Gastroesophageal sphincter (tissue), 4 donors: ENCODE data around the gene SCGB1A1. TPM values are rescaled to one million over a fixed set of nuclear protein-coding genes. Genes with fewer than 3 reads are reported as not detected.

Source experiments
- ATAC-seq: fragments of 150-250 bp; one replicate; pipeline ENCODE4 v1.9.1; 2016; ENCODE audit warnings: mild to moderate bottlenecking, moderate library complexity
- H3K27ac ChIP-seq, 4 donors: fragments of 200-600 bp; sonication (generic) in 3 of 4; 1 replicate in 3 of 4; 2 replicates in 1 of 4; pipeline ENCODE4 v1.5.1; 2016 to 2019
- H3K27me3 ChIP-seq: fragments of 200-600 bp; sonication (generic); one replicate; pipeline ENCODE4 v1.5.1; 2019
- H3K36me3 ChIP-seq, 2 donors: fragments of 200-600 bp; sonication (generic); one replicate each; pipeline ENCODE4 v1.5.1; 2019; ENCODE audit warnings: control low read depth in 1 of 2
- H3K4me1 ChIP-seq, 3 donors: fragments of 200-600 bp; sonication (generic); 1 replicate in 2 of 3; 2 replicates in 1 of 3; pipeline ENCODE4 v1.5.1; 2016 to 2019; ENCODE audit warnings: control low read depth in 2 of 3
- H3K4me3 ChIP-seq, 2 donors: fragments of 200-600 bp; sonication (generic); one replicate each; pipeline ENCODE4 v1.5.1; 2019; ENCODE audit warnings: mild to moderate bottlenecking in 1 of 2, moderate library complexity in 1 of 2
- H3K9me3 ChIP-seq, 3 donors: fragments of 200-600 bp; sonication (generic); one replicate each; pipeline ENCODE4 v1.5.1; 2017 to 2019; ENCODE audit warnings: control low read depth in 2 of 3
- CTCF ChIP-seq, 4 experiments: fragments of 200-600 bp in 2 of 4; fragments of 450-650 bp in 2 of 4; sonication (generic) in 1 of 4; IDR thresholded peaks; one replicate each; pipeline ENCODE4 v1.5.1; 2017 to 2019; ENCODE audit warnings: antibody characterized with exemption in 4 of 4, mild to moderate bottlenecking in 2 of 4, moderate library complexity in 2 of 4
- EP300 ChIP-seq: sonication (generic); formaldehyde crosslinking; IDR thresholded peaks from one replicate; pipeline ENCODE4 v1.6.1; 2017; ENCODE audit warnings: antibody characterized with exemption, mild to moderate bottlenecking
- POLR2A ChIP-seq, 2 donors: fragments of 450-650 bp; IDR thresholded peaks; one replicate each; pipeline ENCODE4 v1.6.1; 2017; ENCODE audit warnings: antibody characterized with exemption in 2 of 2, mild to moderate bottlenecking in 2 of 2, moderate library complexity in 1 of 2
- POLR2AphosphoS5 ChIP-seq: sonication (generic); formaldehyde crosslinking; IDR thresholded peaks from one replicate; pipeline ENCODE4 v1.6.1; 2017; ENCODE audit warnings: antibody characterized with exemption
- WGBS, 2 donors: methylation state at CpG; one replicate each; pipeline ENCODE4 v1.1.5; 2018; ENCODE audit warnings: low coverage in 1 of 2; 5-methylcytosine and 5-hydroxymethylcytosine counted together
- total RNA-seq, 4 donors: library from RNA; depleted of rRNA; stranded (reverse); fragments of >200 nt; gene quantifications; one replicate each; pipeline ENCODE4 v1.1.0, GENCODE V29; 2016

The SCGB1A1 gene
- total RNA-seq, 4 donors from 2014 or later: not detected

DNA sequence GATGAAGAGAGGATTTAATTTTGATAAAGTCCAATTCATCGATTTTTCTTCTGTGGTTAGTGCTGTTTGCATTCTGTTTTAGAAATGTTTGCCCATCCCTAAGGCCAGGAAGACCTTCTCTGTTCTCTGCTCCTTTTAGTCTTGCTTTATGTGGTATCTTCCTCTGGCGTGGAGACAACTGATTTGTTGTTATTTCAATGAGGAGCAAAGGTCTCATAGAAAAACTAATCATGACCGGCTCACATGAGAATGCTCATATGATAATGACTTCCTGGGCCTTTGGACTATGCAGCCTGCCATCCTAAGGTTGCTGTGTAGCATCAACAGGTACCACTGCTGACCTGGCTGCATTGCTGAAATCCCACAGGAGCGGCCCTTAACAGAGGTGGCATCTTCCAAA is 19.8 kb downstream of the SCGB1A1 start:
- WGBS, 2 donors: 63 to 80% methylated on average over 3 to 4 of the region's 4 CpGs
- TF ChIP-seq EP300 (no peak), POLR2A (IDR thresholded peaks at IDR 0.05) (no peak), POLR2AphosphoS5 (no peak), CTCF (IDR thresholded peaks at IDR 0.05) (no peak)
- peaks cover 0 to 59% (median 30%) of the 10 kb centered on the region in 3 donors for H3K4me1 ChIP-seq
- no peak overlapping the region for H3K27ac ChIP-seq
- H3K4me3 ChIP-seq: no peak overlapping the region
- H3K9me3 ChIP-seq: no peaks in the 10 kb centered on the region
- no peaks in the 10 kb centered on the region for H3K36me3 ChIP-seq
- H3K27me3 ChIP-seq: no peaks in the 10 kb centered on the region
- ATAC-seq: no peak

- peaks cover 0 to 59% (median 32%) of the 10 kb centered on the region in 3 donors for H3K4me1 ChIP-seq
- 20 to 58% methylated on average over 1 to 11 of the region's 23 CpGs for WGBS, 2 donors
- no peak for TF ChIP-seq EP300
- no peak for TF ChIP-seq POLR2A (IDR thresholded peaks at IDR 0.05)
- peak; percentile 67 for TF ChIP-seq POLR2AphosphoS5
- peak in 2 of 4 experiments; percentile 21 to 27 for TF ChIP-seq CTCF (IDR thresholded peaks at IDR 0.05)
- no peaks in the 10 kb centered on the region for H3K36me3 ChIP-seq
- peak; percentile 35 for ATAC-seq
- no peaks in the 10 kb centered on the region for H3K9me3 ChIP-seq
- peak overlapping the region in 1 of 2 donors; percentile 12 for H3K4me3 ChIP-seq
- no peaks in the 10 kb centered on the region for H3K27me3 ChIP-seq
- peak overlapping the region; percentile 25 to 91 (median 85) for H3K27ac ChIP-seq
Measured at GRCh38 chr11:62439785-62440602, 21.2 kb downstream of the SCGB1A1 start.

- 87% methylated on average over 6 of the region's 17 CpGs; no CpG with 5 or more reads in 1 of the 2 donors for WGBS, 2 donors
- no peaks in the 10 kb centered on the region for H3K9me3 ChIP-seq
- H3K27ac ChIP-seq: peak overlapping the region; percentile 91 to 98 (median 94)
- H3K27me3 ChIP-seq: no peaks in the 10 kb centered on the region
- H3K4me1 ChIP-seq: peaks cover 0 to 59% (median 44%) of the 10 kb centered on the region in 3 donors
- TF ChIP-seq POLR2AphosphoS5 (peak; percentile 33), CTCF (IDR thresholded peaks at IDR 0.05) (no peak)
- peak; percentile 72 for ATAC-seq
- peak overlapping the region in 1 of 2 donors; percentile 54 for H3K4me3 ChIP-seq
- no peaks in the 10 kb centered on the region for H3K36me3 ChIP-seq
Measured at GRCh38 chr11:62443390-62444235, 24.8 kb downstream of the SCGB1A1 start.

GRCh38 chr11:62444236-62444833 is 25.5 kb downstream of the SCGB1A1 start:
- H3K27me3 ChIP-seq: no peaks in the 10 kb centered on the region
- WGBS, 2 donors: 0 to 20% methylated on average over 4 to 8 of the region's 23 CpGs
- H3K4me1 ChIP-seq: peaks cover 0 to 59% (median 44%) of the 10 kb centered on the region in 3 donors
- peak overlapping the region; percentile 91 to 98 (median 94) for H3K27ac ChIP-seq
- H3K9me3 ChIP-seq: no peaks in the 10 kb centered on the region
- peak overlapping the region; percentile 27 to 54 for H3K4me3 ChIP-seq
- no peaks in the 10 kb centered on the region for H3K36me3 ChIP-seq
- ATAC-seq: peak; percentile 67
- TF ChIP-seq POLR2A (IDR thresholded peaks at IDR 0.05) (peak; percentile 38 to 47), POLR2AphosphoS5 (peak; percentile 79), CTCF (IDR thresholded peaks at IDR 0.05) (no peak)
